Skeletal muscle tissue (tissue), 4 donors: ENCODE measurements around the gene FAT2. TPM values are rescaled to one million over a fixed set of nuclear protein-coding genes. Genes with fewer than 3 reads are reported as not detected.

ENCODE experiments used
- H3K27ac ChIP-seq: one replicate; pipeline ENCODE4 v1.7.0; 2013; ENCODE audit warnings: mild to moderate bottlenecking, low read depth, low read length, inconsistent platforms
- H3K27me3 ChIP-seq, 3 donors: one replicate each; pipeline ENCODE4 v1.7.0; 2013; ENCODE audit warnings: low read length in 3 of 3; ENCODE audit not compliant: control insufficient read depth in 3 of 3, insufficient read depth in 3 of 3
- H3K36me3 ChIP-seq, 3 donors: one replicate each; pipeline ENCODE4 v1.7.0; 2013; ENCODE audit warnings: low read length in 3 of 3; ENCODE audit not compliant: control insufficient read depth in 3 of 3, insufficient read depth in 3 of 3
- H3K4me1 ChIP-seq, 3 donors: one replicate each; pipeline ENCODE4 v1.7.0; 2013; ENCODE audit warnings: low read length in 3 of 3, mild to moderate bottlenecking in 3 of 3; ENCODE audit not compliant: control insufficient read depth in 3 of 3, insufficient read depth in 3 of 3
- H3K4me3 ChIP-seq, 3 donors: one replicate each; pipeline ENCODE4 v1.7.0; 2013; ENCODE audit warnings: low read length in 3 of 3
- H3K9ac ChIP-seq, 3 donors: one replicate each; pipeline ENCODE4 v1.7.0; 2013; ENCODE audit warnings: low read length in 3 of 3, mild to moderate bottlenecking in 3 of 3, moderate library complexity in 2 of 3, low read depth in 1 of 3
- H3K9me3 ChIP-seq, 3 donors: one replicate each; pipeline ENCODE4 v1.7.0; 2013; ENCODE audit warnings: low read length in 3 of 3; ENCODE audit not compliant: control insufficient read depth in 3 of 3
- total RNA-seq: library from RNA; depleted of rRNA; stranded (reverse); fragments of >200 nt; gene quantifications from one replicate; pipeline ENCODE4 v1.2.3, GENCODE V29; 2014
- donor health status: Osteomylitis.

Gene FAT2
- total RNA-seq, 1 donor from 2014 or later = under 0.01 TPM

GRCh38 chr5:151572657-151573368 is 18.3 kb downstream of the FAT2 start:
- Histone ChIP-seq H3K4me3 (no peak overlapping the region), H3K9ac (no peak overlapping the region), H3K27ac (no peak overlapping the region), H3K4me1 (no peaks in the 10 kb centered on the region), H3K27me3 (peaks cover 0 to 2% (median 0%) of the 10 kb centered on the region in 3 donors), H3K9me3 (no peaks in the 10 kb centered on the region), H3K36me3 (peaks cover 0 to 3% (median 0%) of the 10 kb centered on the region in 3 donors)

- Histone ChIP-seq H3K4me3 (no peak overlapping the region), H3K27me3 (peaks cover 0 to 2% (median 0%) of the 10 kb centered on the region in 3 donors), H3K9me3 (no peaks in the 10 kb centered on the region), H3K27ac (no peak overlapping the region), H3K9ac (no peak overlapping the region), H3K4me1 (no peaks in the 10 kb centered on the region), H3K36me3 (peaks cover 0 to 3% (median 0%) of the 10 kb centered on the region in 3 donors)
Measured at GRCh38 chr5:151571270-151572173, 19.6 kb downstream of the FAT2 start.

- no peak overlapping the region for H3K4me3 ChIP-seq
- no peaks in the 10 kb centered on the region for H3K4me1 ChIP-seq
- H3K27me3 ChIP-seq = peaks cover 0 to 2% (median 0%) of the 10 kb centered on the region in 3 donors
- H3K36me3 ChIP-seq = peaks cover 0 to 3% (median 0%) of the 10 kb centered on the region in 3 donors
- no peaks in the 10 kb centered on the region for H3K9me3 ChIP-seq
- H3K27ac ChIP-seq = no peak overlapping the region
- no peak overlapping the region for H3K9ac ChIP-seq
Measured at GRCh38 chr5:151570512-151571269, 20.4 kb downstream of the FAT2 start.

- no peaks in the 10 kb centered on the region for H3K4me1 ChIP-seq
- no peak overlapping the region for H3K27ac ChIP-seq
- H3K36me3 ChIP-seq = peaks cover 0 to 3% (median 0%) of the 10 kb centered on the region in 3 donors
Measured at GRCh38 chr5:151570058-151570457, 21.1 kb downstream of the FAT2 start.

GRCh38 chr5:151569132-151570046 is 21.7 kb downstream of the FAT2 start:
- no peak overlapping the region for H3K9ac ChIP-seq
- H3K27ac ChIP-seq = no peak overlapping the region
- H3K9me3 ChIP-seq = no peaks in the 10 kb centered on the region
- peaks cover 0 to 3% (median 0%) of the 10 kb centered on the region in 3 donors for H3K36me3 ChIP-seq
- no peaks in the 10 kb centered on the region for H3K4me1 ChIP-seq
- peaks cover 0 to 2% (median 0%) of the 10 kb centered on the region in 3 donors for H3K27me3 ChIP-seq
- H3K4me3 ChIP-seq = no peak overlapping the region

More at GRCh38 chr5:151570058-151570457, 21.1 kb downstream of the FAT2 start:
- H3K9ac ChIP-seq = no peak overlapping the region
- peaks cover 0 to 2% (median 0%) of the 10 kb centered on the region in 3 donors for H3K27me3 ChIP-seq
- no peak overlapping the region for H3K4me3 ChIP-seq
- no peaks in the 10 kb centered on the region for H3K9me3 ChIP-seq

GRCh38 chr5:151568036-151568435 is 23.1 kb downstream of the FAT2 start:
- no peak overlapping the region for H3K27ac ChIP-seq
- H3K4me1 ChIP-seq = no peaks in the 10 kb centered on the region
- no peak overlapping the region for H3K9ac ChIP-seq
- H3K4me3 ChIP-seq = no peak overlapping the region
- peaks cover 0 to 3% (median 0%) of the 10 kb centered on the region in 3 donors for H3K36me3 ChIP-seq
- H3K27me3 ChIP-seq = peaks cover 0 to 2% (median 0%) of the 10 kb centered on the region in 3 donors
- no peaks in the 10 kb centered on the region for H3K9me3 ChIP-seq

- H3K4me3 ChIP-seq = no peak overlapping the region
Measured at GRCh38 chr5:151565971-151566370, 25.2 kb downstream of the FAT2 start.

GRCh38 chr5:151562019-151562707 is 29.0 kb downstream of the FAT2 start:
- Histone ChIP-seq H3K9ac (no peak overlapping the region), H3K4me1 (no peaks in the 10 kb centered on the region), H3K4me3 (no peak overlapping the region), H3K27ac (no peak overlapping the region), H3K27me3 (no peaks in the 10 kb centered on the region), H3K36me3 (no peaks in the 10 kb centered on the region), H3K9me3 (no peaks in the 10 kb centered on the region)

More at GRCh38 chr5:151565971-151566370, 25.2 kb downstream of the FAT2 start:
- H3K27me3 ChIP-seq = no peaks in the 10 kb centered on the region
- no peaks in the 10 kb centered on the region for H3K9me3 ChIP-seq
- H3K4me1 ChIP-seq = no peaks in the 10 kb centered on the region
- H3K27ac ChIP-seq = no peak overlapping the region
- no peak overlapping the region for H3K9ac ChIP-seq
- H3K36me3 ChIP-seq = peaks cover 0 to 3% (median 0%) of the 10 kb centered on the region in 3 donors
